Vagina (tissue), 2 donors: ENCODE results near the gene AQP6.

Source experiments
- CTCF ChIP-seq, 3 experiments: fragments of 450-650 bp in 2 of 3; fragments of 200-600 bp in 1 of 3; sonication (generic) in 1 of 3; IDR thresholded peaks; one replicate each; pipeline ENCODE4 v1.5.1; 2017 to 2019; ENCODE audit warnings: antibody characterized with exemption in 3 of 3, mild to moderate bottlenecking in 2 of 3, moderate library complexity in 2 of 3
- POLR2A ChIP-seq, 2 donors: fragments of 450-650 bp; IDR thresholded peaks; one replicate each; pipeline ENCODE4 v1.6.1; 2017; ENCODE audit warnings: antibody characterized with exemption in 2 of 2, mild to moderate bottlenecking in 2 of 2, moderate library complexity in 2 of 2
- POLR2AphosphoS5 ChIP-seq, 2 donors: sonication (generic); formaldehyde crosslinking; IDR thresholded peaks; one replicate each; pipeline ENCODE4 v1.9.0; 2017; ENCODE audit warnings: antibody characterized with exemption in 2 of 2, mild to moderate bottlenecking in 2 of 2, low read depth in 1 of 2; ENCODE audit not compliant: insufficient read depth in 1 of 2

GRCh38 chr12:49928471-49928870 is 44.3 kb upstream of the AQP6 start:
- TF ChIP-seq CTCF (IDR thresholded peaks at IDR 0.05) = no peak
- no peak for TF ChIP-seq POLR2A (IDR thresholded peaks at IDR 0.05)
- no peak for TF ChIP-seq POLR2AphosphoS5 (IDR thresholded peaks at IDR 0.05; ENCODE audit: insufficient read depth in 1 of 2, low read depth in 1 of 2)
